HepG2 (cell line): ENCODE data around the gene CDX1.

ENCODE experiments used
- CBFB ChIP-seq: sonication (generic); formaldehyde crosslinking; IDR thresholded peaks from 2 replicates; pipeline ENCODE4 v1.4.0; 2020; ENCODE audit warnings: missing genetic modification reagents
- CTCF ChIP-seq: sonication (generic); formaldehyde crosslinking; IDR thresholded peaks from 2 replicates; pipeline ENCODE4 v1.5.0; 2020; ENCODE audit warnings: mild to moderate bottlenecking, missing genetic modification reagents, moderate library complexity
- EZH2 ChIP-seq: conservative IDR thresholded peaks from 2 replicates; pipeline ENCODE4 v1.6.1; 2012; ENCODE audit warnings: mild to moderate bottlenecking, low read depth, low read length, moderate library complexity
- NCOA2 ChIP-seq: sonication (generic); formaldehyde crosslinking; IDR thresholded peaks from 2 replicates; pipeline ENCODE4 v1.8.0; 2022; ENCODE audit warnings: inconsistent platforms
- NR1H2 ChIP-seq: sonication (generic); formaldehyde crosslinking; IDR thresholded peaks from 2 replicates; pipeline ENCODE4 v1.8.1; 2022; ENCODE audit warnings: low read depth, missing genetic modification reagents, borderline replicate concordance
- POLR2A ChIP-seq, 2 experiments: IDR thresholded peaks; 2 replicates each; pipeline ENCODE4 v1.6.1; 2011; ENCODE audit warnings: low read depth in 2 of 2, low read length in 2 of 2, mild to moderate bottlenecking in 1 of 2, moderate library complexity in 1 of 2; ENCODE audit not compliant: insufficient read depth in 1 of 2
- SP1 ChIP-seq, 2 experiments: fragments of 450-650 bp in 1 of 2; sonication (generic) in 1 of 2; formaldehyde crosslinking in 1 of 2; IDR thresholded peaks; 2 replicates each; pipeline versions ENCODE4 v1.4.0 to v1.6.1; 2016 to 2020; ENCODE audit warnings: missing genetic modification reagents in 1 of 2
- TAF1 ChIP-seq: sonication (generic); formaldehyde crosslinking; IDR thresholded peaks from 2 replicates; pipeline ENCODE4 v1.4.0; 2020; ENCODE audit warnings: missing genetic modification reagents
- TRIM24 ChIP-seq: sonication (generic); formaldehyde crosslinking; IDR thresholded peaks from 2 replicates; pipeline ENCODE4 v1.8.0; 2022; ENCODE audit warnings: mild to moderate bottlenecking, missing genetic modification reagents
- ZNF7 ChIP-seq: IDR thresholded peaks from 2 replicates; pipeline ENCODE4 v1.6.1; 2016; ENCODE audit warnings: missing biosample characterization, missing genetic modification reagents

DNA sequence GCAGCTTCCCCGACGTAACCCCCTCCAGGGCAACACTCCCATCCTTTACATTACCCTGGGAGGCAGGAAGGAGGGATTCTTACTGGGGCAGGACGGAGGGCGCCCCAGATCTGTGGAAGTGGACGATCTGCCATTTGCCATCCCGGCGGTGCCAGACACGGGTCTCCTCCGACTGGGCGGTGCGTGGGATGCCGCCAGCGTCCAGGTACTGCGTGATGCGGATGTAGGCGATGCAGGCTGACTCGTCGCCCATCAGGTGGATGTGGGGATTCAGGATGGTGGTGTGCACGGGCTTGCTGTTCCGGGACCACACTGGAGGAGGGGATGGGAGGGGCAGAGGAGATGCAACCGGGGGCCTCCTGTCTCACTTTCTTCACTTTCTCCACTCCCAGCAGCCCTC, 56.3 kb downstream of the CDX1 start:
- TF ChIP-seq SP1 (IDR thresholded peaks at IDR 0.05) = no peak
- no peak for TF ChIP-seq SP1 (CRISPR knock-in tag; IDR thresholded peaks at IDR 0.05)
- no peak for TF ChIP-seq NR1H2 (CRISPR knock-in tag)
- TF ChIP-seq NCOA2 (CRISPR knock-in tag) = no peak
- no peak for TF ChIP-seq CTCF (CRISPR knock-in tag)
- TF ChIP-seq TRIM24 (CRISPR knock-in tag) = no peak
- no peak for TF ChIP-seq ZNF7 (CRISPR knock-in tag)
- TF ChIP-seq CBFB = no peak
- TF ChIP-seq EZH2 = no peak
- no peak for TF ChIP-seq TAF1 (CRISPR knock-in tag)
- no peak for TF ChIP-seq POLR2A (IDR thresholded peaks at IDR 0.05; ENCODE audit: insufficient read depth in 1 of 2, low read depth in 2 of 2, low read length in 2 of 2)
